Muscle layer of colon (tissue), 2 donors: Measurements from ENCODE around the gene CDON.

ENCODE experiments used
- H3K27ac ChIP-seq: one replicate; pipeline ENCODE4 v1.7.0; 2013; ENCODE audit warnings: low read depth, mild to moderate bottlenecking, low read length, moderate library complexity
- H3K27me3 ChIP-seq, 2 donors: one replicate each; pipeline ENCODE4 v1.7.0; 2013; ENCODE audit warnings: low read length in 2 of 2, mild to moderate bottlenecking in 2 of 2; ENCODE audit not compliant: insufficient read depth in 2 of 2, control insufficient read depth in 1 of 2
- H3K36me3 ChIP-seq: one replicate; pipeline ENCODE4 v1.7.0; 2013; ENCODE audit warnings: mild to moderate bottlenecking, low read length; ENCODE audit not compliant: insufficient read depth
- H3K4me1 ChIP-seq: one replicate; pipeline ENCODE4 v1.7.0; 2013; ENCODE audit warnings: mild to moderate bottlenecking, low read length; ENCODE audit not compliant: insufficient read depth
- H3K4me3 ChIP-seq, 2 donors: one replicate each; pipeline ENCODE4 v1.7.0; 2013; ENCODE audit warnings: low read length in 2 of 2, low read depth in 1 of 2, mild to moderate bottlenecking in 1 of 2, moderate library complexity in 1 of 2
- H3K9ac ChIP-seq: one replicate; pipeline ENCODE4 v1.7.0; 2013; ENCODE audit warnings: low read length
- H3K9me3 ChIP-seq: one replicate; pipeline ENCODE4 v1.7.0; 2013; ENCODE audit warnings: mild to moderate bottlenecking, low read length
- donor health status: abdominal sarcoma.
- donor health status: Adenocarcinoma of cecum.

Gene CDON

DNA sequence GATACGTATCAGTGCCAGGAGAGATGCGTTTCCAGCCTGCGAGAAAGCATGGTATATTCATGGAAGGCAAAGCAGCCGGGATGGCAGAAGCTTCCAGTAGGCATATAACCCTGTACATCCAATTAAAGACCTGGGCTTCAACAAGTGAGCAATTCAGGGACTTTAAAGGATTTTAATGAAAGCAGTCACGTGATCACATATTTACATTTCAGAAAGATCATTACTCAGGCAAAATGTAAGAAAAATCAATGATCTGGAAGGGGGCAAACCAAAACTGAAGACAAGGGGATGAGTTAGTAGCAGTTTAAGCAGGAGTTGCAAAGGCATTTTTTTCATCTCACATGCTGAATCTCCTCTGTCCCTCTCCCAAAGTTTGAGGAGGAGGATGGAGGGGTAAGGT is 7.8 kb downstream of the CDON start:
- no peaks in the 10 kb centered on the region for H3K27me3 ChIP-seq
- peaks cover 54% of the 10 kb centered on the region for H3K4me1 ChIP-seq
- H3K27ac ChIP-seq: no peak overlapping the region
- no peaks in the 10 kb centered on the region for H3K9me3 ChIP-seq
- no peak overlapping the region for H3K4me3 ChIP-seq
- H3K36me3 ChIP-seq: no peaks in the 10 kb centered on the region
- no peak overlapping the region for H3K9ac ChIP-seq

DNA sequence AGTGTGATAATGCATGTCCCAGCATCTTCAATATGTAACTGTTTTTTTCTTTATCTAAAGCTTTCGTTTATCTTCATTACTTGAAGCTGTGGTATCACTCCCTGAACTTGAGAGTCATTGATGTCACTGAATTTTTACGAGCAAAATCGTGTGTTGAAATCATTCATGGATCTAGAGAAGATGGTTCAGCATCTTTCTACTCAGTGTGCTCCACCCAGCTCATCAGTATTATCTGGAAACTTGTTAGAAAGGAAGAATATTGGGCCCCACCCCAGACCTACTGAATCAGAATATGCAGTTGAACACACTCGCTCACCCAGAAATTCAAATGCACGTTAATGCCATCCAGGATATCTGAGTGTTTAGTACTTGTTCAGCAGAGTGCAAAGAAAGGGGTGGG is 8.3 kb downstream of the CDON start:
- no peak overlapping the region for H3K9ac ChIP-seq
- H3K36me3 ChIP-seq: no peaks in the 10 kb centered on the region
- no peak overlapping the region for H3K27ac ChIP-seq
- H3K4me1 ChIP-seq: peaks cover 59% of the 10 kb centered on the region
- H3K4me3 ChIP-seq: no peak overlapping the region
- H3K27me3 ChIP-seq: no peaks in the 10 kb centered on the region
- no peaks in the 10 kb centered on the region for H3K9me3 ChIP-seq

DNA sequence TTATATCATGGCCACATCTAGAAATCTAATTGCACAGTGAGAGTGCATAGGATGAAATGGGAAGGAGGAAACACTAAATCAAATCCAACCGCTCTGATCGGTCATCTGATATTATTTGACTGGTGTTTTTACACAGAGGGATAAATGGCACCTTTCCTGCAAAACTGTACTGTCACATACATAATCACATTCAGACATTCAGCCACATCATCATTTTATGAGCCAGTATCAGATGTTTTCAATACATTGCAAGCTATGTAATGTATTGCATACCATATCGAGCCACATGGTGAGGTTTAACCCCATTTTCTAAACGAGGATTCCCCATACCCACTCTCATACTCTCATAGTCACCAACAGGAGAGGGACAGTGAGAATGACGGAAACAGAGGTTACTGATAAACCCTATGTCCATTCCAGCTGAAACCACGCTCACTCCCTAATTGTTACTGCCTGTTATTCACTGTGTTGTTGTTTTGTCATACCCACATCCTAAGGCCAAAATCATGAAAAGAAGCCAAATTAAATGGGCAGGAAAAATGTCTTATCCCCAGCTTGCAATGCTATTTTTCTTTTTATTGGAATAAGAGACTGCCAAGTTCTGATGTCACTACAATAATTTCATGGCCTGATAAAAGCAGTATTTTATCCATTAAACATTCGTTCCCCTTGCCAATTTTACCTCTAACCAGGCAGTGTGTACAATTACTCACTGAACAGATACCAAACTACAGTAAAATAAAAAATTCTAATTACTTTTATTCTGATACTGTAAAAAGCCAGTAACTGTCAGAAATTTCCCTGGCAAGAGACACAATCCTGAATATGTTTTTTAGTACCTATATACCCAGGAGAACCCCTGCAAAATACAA is 9.0 kb downstream of the CDON start:
- Histone ChIP-seq H3K27ac (no peak overlapping the region), H3K27me3 (no peaks in the 10 kb centered on the region), H3K9me3 (no peaks in the 10 kb centered on the region), H3K4me3 (no peak overlapping the region), H3K36me3 (no peaks in the 10 kb centered on the region), H3K9ac (no peak overlapping the region), H3K4me1 (peaks cover 67% of the 10 kb centered on the region)

- Histone ChIP-seq H3K4me3 (no peak overlapping the region), H3K27me3 (no peaks in the 10 kb centered on the region), H3K4me1 (peaks cover 56% of the 10 kb centered on the region), H3K36me3 (no peaks in the 10 kb centered on the region), H3K9me3 (no peaks in the 10 kb centered on the region), H3K9ac (no peak overlapping the region), H3K27ac (no peak overlapping the region)
Measured at GRCh38 chr11:126051117-126051516, 11.5 kb downstream of the CDON start.

DNA sequence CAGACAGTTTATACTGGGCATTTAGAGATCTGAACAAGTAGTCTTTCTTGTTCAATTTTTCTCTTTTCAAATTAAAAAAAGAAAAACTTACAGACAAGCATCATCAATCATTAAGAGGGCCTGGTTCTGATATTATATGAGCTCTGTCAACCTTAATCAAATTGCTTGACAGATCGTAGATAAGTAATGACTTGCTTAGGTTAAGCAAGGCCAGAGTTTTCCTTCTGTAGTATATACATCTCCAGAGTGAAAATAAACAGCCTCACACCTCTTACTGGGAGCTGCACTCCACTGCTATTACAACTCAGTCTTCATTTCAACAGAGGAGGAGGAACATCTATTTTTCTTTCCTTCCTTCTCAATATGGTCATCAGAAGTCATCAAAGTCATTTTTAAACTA is 13.5 kb downstream of the CDON start:
- Histone ChIP-seq H3K4me1 (peaks cover 49% of the 10 kb centered on the region), H3K4me3 (no peak overlapping the region), H3K27ac (no peak overlapping the region), H3K36me3 (no peaks in the 10 kb centered on the region), H3K9ac (no peak overlapping the region), H3K27me3 (no peaks in the 10 kb centered on the region), H3K9me3 (no peaks in the 10 kb centered on the region)

DNA sequence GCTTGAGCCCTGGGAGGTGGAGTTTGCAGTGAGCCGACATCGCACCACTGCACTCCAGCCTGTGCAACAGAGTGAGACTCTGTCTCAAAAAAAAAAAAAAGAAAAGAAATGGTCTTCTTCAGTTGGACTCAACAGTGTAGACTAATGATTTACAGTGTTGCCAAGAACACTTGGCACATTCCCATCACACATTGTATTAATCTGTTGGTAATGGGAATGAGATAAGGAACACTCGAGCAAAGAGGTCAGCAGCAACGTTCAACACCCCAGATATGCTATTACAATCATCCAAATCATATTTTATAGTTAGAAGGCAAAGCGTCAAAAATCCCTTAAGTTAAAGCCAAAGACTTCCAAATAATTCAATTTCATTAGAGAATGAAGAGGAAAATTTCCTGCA is 14.5 kb downstream of the CDON start:
- no peaks in the 10 kb centered on the region for H3K9me3 ChIP-seq
- H3K36me3 ChIP-seq: no peaks in the 10 kb centered on the region
- H3K9ac ChIP-seq: no peak overlapping the region
- H3K4me1 ChIP-seq: peaks cover 39% of the 10 kb centered on the region
- no peak overlapping the region for H3K4me3 ChIP-seq
- no peaks in the 10 kb centered on the region for H3K27me3 ChIP-seq
- H3K27ac ChIP-seq: no peak overlapping the region

GRCh38 chr11:126046570-126047195 is 16.0 kb downstream of the CDON start:
- H3K27ac ChIP-seq: no peak overlapping the region

GRCh38 chr11:126039485-126040271 is 23.0 kb downstream of the CDON start:
- Histone ChIP-seq H3K27ac (no peak overlapping the region), H3K4me3 (no peak overlapping the region), H3K4me1 (peaks cover 20% of the 10 kb centered on the region), H3K27me3 (no peaks in the 10 kb centered on the region), H3K36me3 (no peaks in the 10 kb centered on the region), H3K9me3 (no peaks in the 10 kb centered on the region), H3K9ac (no peak overlapping the region)

More at GRCh38 chr11:126046570-126047195, 16.0 kb downstream of the CDON start:
- Histone ChIP-seq H3K27me3 (no peaks in the 10 kb centered on the region), H3K36me3 (no peaks in the 10 kb centered on the region), H3K9ac (no peak overlapping the region), H3K9me3 (no peaks in the 10 kb centered on the region), H3K4me1 (peaks cover 36% of the 10 kb centered on the region), H3K4me3 (no peak overlapping the region)

GRCh38 chr11:126035718-126036117 is 26.9 kb downstream of the CDON start:
- no peaks in the 10 kb centered on the region for H3K27me3 ChIP-seq
- H3K36me3 ChIP-seq: no peaks in the 10 kb centered on the region
- H3K9ac ChIP-seq: no peak overlapping the region
- peaks cover 37% of the 10 kb centered on the region for H3K4me1 ChIP-seq
- H3K27ac ChIP-seq: peak overlapping the region; percentile 17
- H3K9me3 ChIP-seq: no peaks in the 10 kb centered on the region
- no peak overlapping the region for H3K4me3 ChIP-seq

GRCh38 chr11:126034933-126035425 is 27.7 kb downstream of the CDON start:
- no peaks in the 10 kb centered on the region for H3K27me3 ChIP-seq
- H3K9me3 ChIP-seq: no peaks in the 10 kb centered on the region
- no peaks in the 10 kb centered on the region for H3K36me3 ChIP-seq
- no peak overlapping the region for H3K4me3 ChIP-seq
- no peak overlapping the region for H3K9ac ChIP-seq
- H3K27ac ChIP-seq: no peak overlapping the region
- peaks cover 39% of the 10 kb centered on the region for H3K4me1 ChIP-seq
